ENCODE data around the gene SH3RF2.
"Not testable (repeated sequence)": the region's sequence is repeated elsewhere in the genome, so short reads cannot be mapped to it uniquely, and the experiment has no call there.

Gene SH3RF2

GRCh38 chr5:146078566-146078965 lies 142.2 kb downstream of the SH3RF2 start:
- no peak for DNase-seq (ENCODE audit: low read depth)

GRCh38 chr5:146079695-146080373 lies 143.5 kb downstream of the SH3RF2 start:
- peak; percentile 20 for DNase-seq (ENCODE audit: low read depth)

- no peak for DNase-seq (ENCODE audit: low read depth)
These were observed 145.2 kb downstream of the SH3RF2 start for GRCh38 chr5:146081556-146081955.

- DNase-seq (ENCODE audit: low read depth) = no peak
These were observed 146.4 kb downstream of the SH3RF2 start for GRCh38 chr5:146082798-146083197.

GRCh38 chr5:146084376-146084775 lies 148.0 kb downstream of the SH3RF2 start:
- no peak for DNase-seq (ENCODE audit: low read depth)

GRCh38 chr5:146088098-146088497 lies 151.7 kb downstream of the SH3RF2 start:
- DNase-seq (ENCODE audit: low read depth) = no peak

- no peak for DNase-seq (ENCODE audit: low read depth)
These were observed 152.9 kb downstream of the SH3RF2 start for GRCh38 chr5:146089287-146089686.

- DNase-seq (ENCODE audit: low read depth) = peak; percentile 15
These were observed 155.5 kb downstream of the SH3RF2 start for GRCh38 chr5:146091881-146092280.

- no peak for DNase-seq (ENCODE audit: low read depth)
These were observed 161.7 kb downstream of the SH3RF2 start for GRCh38 chr5:146098047-146098446.

- DNase-seq (ENCODE audit: low read depth) = no peak
These were observed 165.3 kb downstream of the SH3RF2 start for GRCh38 chr5:146101646-146102045.

GRCh38 chr5:146103594-146103993 lies 167.2 kb downstream of the SH3RF2 start:
- DNase-seq (ENCODE audit: low read depth) = no peak

- no peak for DNase-seq (ENCODE audit: low read depth)
These were observed 169.1 kb downstream of the SH3RF2 start, which contains the start of gene PLAC8L1 for GRCh38 chr5:146105477-146105876. TSS of gene PLAC8L1 (minus strand) at chr5:146105577. CDS start at chr5:146104311, 1,266 bp downstream.

GRCh38 chr5:146107901-146108300 lies 171.5 kb downstream of the SH3RF2 start:
- no peak for DNase-seq (ENCODE audit: low read depth)

- not testable (repeated sequence) for DNase-seq (ENCODE audit: low read depth)
These were observed 172.5 kb downstream of the SH3RF2 start for GRCh38 chr5:146108870-146109269.

GRCh38 chr5:146109379-146109778 lies 173.0 kb downstream of the SH3RF2 start:
- DNase-seq (ENCODE audit: low read depth) = no peak

GRCh38 chr5:146111409-146111808 lies 175.0 kb downstream of the SH3RF2 start:
- no peak for DNase-seq (ENCODE audit: low read depth)

GRCh38 chr5:146112476-146112875 lies 176.1 kb downstream of the SH3RF2 start:
- DNase-seq (ENCODE audit: low read depth) = no peak
